ENCODE data around the gene NEDD4L.

Gene NEDD4L

GRCh38 chr18:58438161-58438957 lies 394.3 kb downstream of the NEDD4L start:
- no peak overlapping the region; the same call in 1 of the 2 replicates for H3K4me3 ChIP-seq (ENCODE audit: low read depth, low read length)
- TF ChIP-seq CTCF (IDR thresholded peaks at IDR 0.05; ENCODE audit: low read depth, low read length, missing control alignments) = no peak
- DNase-seq (ENCODE audit: low read depth) = no peak

DNA sequence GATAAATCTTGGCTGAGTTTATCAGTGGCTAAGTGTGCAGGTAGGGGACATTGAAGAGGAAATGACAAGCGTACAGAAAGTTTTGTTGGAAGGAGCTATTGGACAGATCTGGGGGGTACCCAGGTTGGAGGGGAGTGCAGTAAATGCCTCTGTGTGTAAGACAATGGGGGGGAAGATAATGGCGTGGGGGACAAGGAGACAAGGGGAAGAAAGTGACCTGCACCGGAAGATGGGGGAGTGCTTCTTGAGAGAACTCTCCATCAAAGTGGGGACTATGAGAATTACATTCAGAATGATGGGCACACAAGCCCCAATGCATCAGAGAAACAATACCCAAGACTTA lies 394.9 kb downstream of the NEDD4L start:
- no peak for TF ChIP-seq CTCF (IDR thresholded peaks at IDR 0.05; ENCODE audit: low read depth, low read length, missing control alignments)
- no peak overlapping the region; the same call in 1 of the 2 replicates for H3K4me3 ChIP-seq (ENCODE audit: low read depth, low read length)
- no peak for DNase-seq (ENCODE audit: low read depth)

DNA sequence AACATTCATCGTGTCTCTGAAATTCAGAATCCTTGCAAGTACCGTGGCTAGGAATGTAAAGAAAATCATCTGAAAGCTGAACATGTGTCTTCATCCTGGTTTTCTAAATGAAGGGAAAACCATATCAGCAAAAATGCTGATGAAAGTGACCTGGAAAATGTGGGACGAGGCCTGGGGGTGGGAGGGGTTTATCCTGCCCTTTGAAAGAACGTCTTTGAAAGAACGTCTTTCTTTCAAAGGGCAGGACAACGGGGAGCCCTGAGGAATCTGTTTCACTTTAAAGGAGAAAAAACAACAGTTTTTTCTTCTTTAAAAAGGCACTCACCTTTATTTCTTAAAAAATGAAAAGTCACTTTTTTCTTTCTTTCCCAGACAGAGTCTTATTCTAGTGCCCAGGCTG lies 399.6 kb downstream of the NEDD4L start:
- no peak for TF ChIP-seq CTCF (IDR thresholded peaks at IDR 0.05; ENCODE audit: low read depth, low read length, missing control alignments)
- H3K4me3 ChIP-seq (ENCODE audit: low read depth, low read length) = no peak overlapping the region
- DNase-seq (ENCODE audit: low read depth) = no peak

DNA sequence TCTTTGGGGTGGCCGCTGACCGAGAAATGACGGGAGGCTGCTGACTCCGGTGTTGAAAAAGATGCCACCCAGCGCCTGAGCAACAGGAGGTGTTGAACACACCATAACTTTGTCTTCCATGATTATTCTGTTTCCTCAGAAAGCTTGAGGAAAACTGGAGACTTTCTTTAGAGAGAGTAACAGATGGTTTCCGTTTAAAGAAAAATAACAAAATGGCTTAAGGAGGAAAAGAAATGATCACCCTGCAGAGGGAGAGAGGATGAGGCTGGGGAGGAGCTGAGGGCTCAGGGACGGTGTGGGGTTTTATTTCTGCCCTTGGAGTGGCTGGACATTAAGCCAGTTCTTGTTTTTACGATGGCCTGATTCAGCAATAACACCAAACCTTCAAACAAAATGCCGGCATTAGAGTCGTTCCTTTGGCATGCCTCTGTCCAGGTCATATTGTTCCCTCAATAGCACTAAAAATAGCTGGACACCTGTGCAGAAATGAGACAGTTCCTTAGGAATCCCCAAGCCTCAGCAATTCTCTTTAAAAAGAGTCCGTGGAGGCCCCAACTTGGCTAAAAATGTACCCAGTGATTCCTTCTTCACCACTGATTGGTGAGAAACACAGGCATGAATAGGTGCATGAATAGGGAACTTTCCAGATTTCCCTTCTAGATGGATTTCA lies 402.5 kb downstream of the NEDD4L start:
- no peak overlapping the region for H3K4me3 ChIP-seq (ENCODE audit: low read depth, low read length)
- TF ChIP-seq CTCF (IDR thresholded peaks at IDR 0.05; ENCODE audit: low read depth, low read length, missing control alignments) = no peak
- DNase-seq (ENCODE audit: low read depth) = no peak

DNA sequence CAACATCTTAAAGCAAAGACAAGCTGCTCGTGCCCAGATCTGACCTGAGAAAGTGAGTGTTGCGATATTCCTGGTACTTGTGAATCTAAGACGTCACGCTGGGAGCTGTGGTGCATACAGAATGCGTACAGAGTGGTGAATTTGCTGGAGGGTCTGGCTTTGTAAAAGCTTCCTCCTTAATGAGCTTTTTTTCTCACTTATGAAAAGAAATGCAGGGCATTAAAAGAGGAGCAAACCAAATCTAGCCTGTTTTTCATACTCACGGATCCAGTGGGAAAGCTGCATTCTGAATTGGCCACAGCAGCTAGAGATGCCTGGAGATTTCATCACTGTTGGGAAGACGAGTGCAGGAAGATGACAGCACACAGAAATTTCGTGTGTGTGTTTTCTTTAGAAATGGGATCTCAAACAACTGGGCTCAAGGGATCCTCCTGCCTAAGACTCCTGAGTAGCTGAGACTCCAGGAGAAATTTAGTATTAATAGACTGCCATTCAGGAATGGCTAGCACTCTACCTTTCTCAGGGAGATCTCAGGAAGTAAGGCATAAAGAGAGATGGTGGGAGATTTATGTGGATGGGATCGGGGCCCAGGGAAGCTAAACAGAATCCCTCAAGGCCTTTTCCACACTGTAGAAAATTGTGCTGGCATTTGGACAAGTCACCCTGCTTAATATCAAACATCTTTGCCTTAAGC lies 403.5 kb downstream of the NEDD4L start:
- no peak overlapping the region for H3K4me3 ChIP-seq (ENCODE audit: low read depth, low read length)
- no peak for DNase-seq (ENCODE audit: low read depth)
- no peak for TF ChIP-seq CTCF (IDR thresholded peaks at IDR 0.05; ENCODE audit: low read depth, low read length, missing control alignments)

DNA sequence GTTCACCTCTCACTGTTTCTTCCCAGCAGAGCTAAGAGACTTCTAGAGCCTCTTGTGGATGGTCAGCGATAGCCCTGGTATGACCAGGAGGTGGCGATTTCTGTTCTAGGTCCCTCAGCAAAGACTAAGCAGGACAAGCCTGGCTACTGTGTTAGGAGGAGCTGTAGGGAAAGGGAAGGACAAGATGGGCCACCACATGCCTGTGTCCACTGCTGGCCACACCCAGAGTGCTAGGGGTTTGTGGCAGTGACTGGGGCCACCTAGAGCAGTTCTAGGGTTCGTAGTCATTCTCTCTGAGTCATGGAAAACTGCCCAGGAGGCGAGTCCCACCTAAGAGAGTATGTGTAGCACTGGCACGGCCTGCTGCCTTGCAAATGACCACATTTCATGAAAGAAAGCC lies 405.4 kb downstream of the NEDD4L start:
- no peak for TF ChIP-seq CTCF (IDR thresholded peaks at IDR 0.05; ENCODE audit: low read depth, low read length, missing control alignments)
- no peak overlapping the region for H3K4me3 ChIP-seq (ENCODE audit: low read depth, low read length)
- DNase-seq (ENCODE audit: low read depth) = no peak
